Omental fat pad (tissue), 4 donors: ENCODE data around the gene KRT83. TPM values are rescaled to one million over a fixed set of nuclear protein-coding genes. Genes with fewer than 3 reads are reported as not detected.
A peak's percentile ranks its signal among the peaks of the same experiment; 100 is the strongest.

Experiments
- ATAC-seq: fragments of 150-250 bp; one replicate; pipeline ENCODE4 v1.9.1; 2016; ENCODE audit warnings: mild to moderate bottlenecking, moderate library complexity; ENCODE audit not compliant: low FRiP score
- DNase-seq: peaks from one replicate; pipeline ENCODE4 v3.0.0-alpha.2; 2019; ENCODE audit warnings: low spot score
- total RNA-seq, 4 donors: library from RNA; depleted of rRNA; stranded (reverse); fragments of >200 nt; gene quantifications; one replicate each; pipeline ENCODE4 v1.1.0, GENCODE V29; 2016
- TF ChIP-seq, protein P1 (sequence below), 3 donors: fragments of 450-650 bp; IDR thresholded peaks; one replicate each; pipeline ENCODE4 v1.5.1; 2016 to 2017; ENCODE audit warnings: antibody characterized with exemption in 3 of 3, mild to moderate bottlenecking in 3 of 3, moderate library complexity in 2 of 3

The KRT83 gene
- total RNA-seq, 4 donors from 2014 or later, result not detected

DNA sequence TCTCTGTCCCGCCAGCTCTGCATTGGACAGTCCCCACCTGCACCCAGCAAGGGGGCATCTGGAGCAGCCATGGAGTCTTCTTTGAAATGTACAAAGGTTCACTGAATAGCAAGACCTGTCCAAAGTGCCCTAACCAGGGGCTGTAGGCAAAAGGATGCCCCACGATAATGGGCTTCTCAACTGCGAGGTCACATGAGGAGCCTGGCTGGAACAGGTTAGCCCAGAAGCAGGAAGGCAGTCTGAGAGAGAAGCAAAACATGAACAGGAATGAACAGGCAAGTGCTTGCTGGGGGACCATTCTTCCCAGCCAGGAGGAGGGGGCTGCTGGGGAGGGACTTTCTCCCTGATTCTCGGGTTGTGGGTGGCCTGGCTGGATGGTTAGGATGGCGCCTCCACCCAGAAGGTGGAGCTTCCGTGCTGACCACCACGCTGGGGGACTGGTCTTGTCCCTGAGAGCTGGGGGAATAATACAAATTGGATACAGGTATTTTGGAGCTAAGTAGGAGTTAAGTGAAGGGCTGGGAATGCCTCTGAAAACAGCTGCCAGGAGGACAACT lies 39.0 kb upstream of the KRT83 start:
- TF ChIP-seq, protein P1, sequence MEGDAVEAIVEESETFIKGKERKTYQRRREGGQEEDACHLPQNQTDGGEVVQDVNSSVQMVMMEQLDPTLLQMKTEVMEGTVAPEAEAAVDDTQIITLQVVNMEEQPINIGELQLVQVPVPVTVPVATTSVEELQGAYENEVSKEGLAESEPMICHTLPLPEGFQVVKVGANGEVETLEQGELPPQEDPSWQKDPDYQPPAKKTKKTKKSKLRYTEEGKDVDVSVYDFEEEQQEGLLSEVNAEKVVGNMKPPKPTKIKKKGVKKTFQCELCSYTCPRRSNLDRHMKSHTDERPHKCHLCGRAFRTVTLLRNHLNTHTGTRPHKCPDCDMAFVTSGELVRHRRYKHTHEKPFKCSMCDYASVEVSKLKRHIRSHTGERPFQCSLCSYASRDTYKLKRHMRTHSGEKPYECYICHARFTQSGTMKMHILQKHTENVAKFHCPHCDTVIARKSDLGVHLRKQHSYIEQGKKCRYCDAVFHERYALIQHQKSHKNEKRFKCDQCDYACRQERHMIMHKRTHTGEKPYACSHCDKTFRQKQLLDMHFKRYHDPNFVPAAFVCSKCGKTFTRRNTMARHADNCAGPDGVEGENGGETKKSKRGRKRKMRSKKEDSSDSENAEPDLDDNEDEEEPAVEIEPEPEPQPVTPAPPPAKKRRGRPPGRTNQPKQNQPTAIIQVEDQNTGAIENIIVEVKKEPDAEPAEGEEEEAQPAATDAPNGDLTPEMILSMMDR (IDR thresholded peaks at IDR 0.05), result no peak
- no peak for DNase-seq
- ATAC-seq, result no peak

DNA sequence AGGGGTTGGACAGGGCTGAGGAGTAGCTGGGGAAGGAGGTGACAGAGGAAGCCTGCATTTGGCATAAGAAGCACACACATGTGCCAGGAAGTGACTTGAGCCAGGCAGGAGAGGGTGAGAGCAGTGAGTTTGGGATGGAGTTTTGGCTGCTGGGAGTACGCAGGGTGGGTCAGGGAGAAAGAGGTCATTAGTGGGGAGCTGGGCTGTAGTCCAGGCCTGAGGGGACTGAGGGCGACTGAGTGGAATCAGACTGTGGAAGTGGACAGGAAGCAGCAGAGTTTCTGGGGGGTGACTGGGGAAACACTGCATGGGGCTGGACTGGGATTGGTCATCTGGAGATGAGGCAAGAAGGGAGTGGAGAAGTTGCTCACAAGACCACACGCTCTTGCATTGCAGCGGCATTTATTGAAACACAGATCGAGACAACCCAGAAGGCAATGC lies 38.4 kb upstream of the KRT83 start:
- ATAC-seq (peak; percentile 26), DNase-seq (no peak)

DNA sequence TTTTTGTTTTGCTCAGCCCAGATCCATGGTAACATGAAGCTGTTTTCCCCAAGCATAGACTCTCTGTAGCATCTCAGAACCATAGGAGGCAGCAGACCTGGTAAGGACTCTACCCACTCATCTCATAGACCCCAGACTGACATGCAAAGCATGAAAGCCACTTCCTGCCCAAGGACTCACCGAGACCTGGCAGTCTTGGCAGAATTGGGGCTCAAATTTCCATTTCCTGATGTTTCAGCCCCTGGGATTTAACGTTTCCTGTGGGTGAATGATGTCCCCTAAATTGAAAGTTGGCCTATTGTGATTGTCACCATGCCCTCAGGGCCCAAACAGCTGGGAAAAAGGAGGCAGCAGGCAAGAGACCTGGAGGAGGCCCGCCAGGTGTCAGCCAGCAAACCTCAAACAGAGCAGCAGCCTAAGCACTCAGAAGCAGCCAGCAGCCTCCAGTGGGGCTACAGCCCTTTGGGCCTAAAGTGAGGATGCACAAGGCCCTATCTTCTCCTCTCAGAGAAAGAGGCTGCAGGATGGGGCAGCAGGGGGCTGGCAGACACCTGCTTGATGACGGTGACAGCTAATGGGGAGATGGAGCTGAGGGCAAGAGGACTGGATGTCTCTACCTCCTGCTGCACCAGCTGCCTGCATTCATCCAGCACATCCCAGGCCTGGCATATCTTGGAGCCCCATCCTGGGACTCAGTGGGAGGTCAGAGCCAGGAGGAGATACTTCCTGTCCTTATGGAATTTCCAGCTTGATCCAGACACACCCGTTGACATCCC lies 37.6 kb upstream of the KRT83 start:
- TF ChIP-seq, protein P1 (IDR thresholded peaks at IDR 0.05), result no peak
- ATAC-seq (no peak), DNase-seq (no peak)

More for the DNA sequence above, 38.4 kb upstream of the KRT83 start:
- TF ChIP-seq, protein P1 (IDR thresholded peaks at IDR 0.05), result no peak

DNA sequence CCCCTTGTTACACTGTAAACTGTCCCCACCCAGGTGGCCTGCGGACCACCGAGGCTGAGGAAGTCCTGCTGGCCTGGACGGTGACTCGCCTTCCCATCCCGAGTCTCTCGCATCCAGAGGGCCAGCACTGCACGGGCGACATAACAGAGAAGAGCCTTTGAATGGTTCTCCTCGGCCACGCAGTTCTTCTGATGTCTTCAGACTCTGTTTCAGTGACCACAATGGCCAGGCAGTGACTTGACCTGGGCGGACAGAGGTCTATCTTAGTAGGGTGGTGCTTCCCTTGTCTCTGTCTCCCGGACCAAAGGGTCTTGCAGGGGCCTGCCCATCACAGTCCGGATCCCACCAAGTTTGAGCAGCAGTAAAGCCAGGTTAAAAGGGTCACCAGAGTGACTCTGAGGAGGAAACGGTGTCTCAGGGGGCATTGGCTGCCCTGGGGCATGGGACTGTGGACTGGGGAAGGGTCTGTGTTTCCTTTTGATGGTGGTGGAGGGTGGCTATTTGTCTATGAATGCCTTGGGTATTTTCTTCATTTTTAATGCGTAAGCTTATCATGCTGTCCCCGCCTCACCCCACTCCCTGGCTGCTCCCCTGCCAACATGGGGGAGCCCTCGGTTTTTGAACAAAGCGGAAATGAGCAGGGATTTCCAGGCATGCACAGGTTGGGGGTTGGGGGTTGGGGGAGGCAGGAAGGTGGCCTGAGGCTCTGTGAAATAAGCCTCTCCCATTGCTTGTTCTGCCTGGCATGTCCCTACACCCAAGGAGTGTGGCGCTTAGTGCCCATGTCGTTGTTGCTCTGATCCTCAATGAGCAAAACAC lies 35.8 kb upstream of the KRT83 start:
- DNase-seq (no peak), ATAC-seq (no peak)
- TF ChIP-seq, protein P1 (IDR thresholded peaks at IDR 0.05), result no peak

DNA sequence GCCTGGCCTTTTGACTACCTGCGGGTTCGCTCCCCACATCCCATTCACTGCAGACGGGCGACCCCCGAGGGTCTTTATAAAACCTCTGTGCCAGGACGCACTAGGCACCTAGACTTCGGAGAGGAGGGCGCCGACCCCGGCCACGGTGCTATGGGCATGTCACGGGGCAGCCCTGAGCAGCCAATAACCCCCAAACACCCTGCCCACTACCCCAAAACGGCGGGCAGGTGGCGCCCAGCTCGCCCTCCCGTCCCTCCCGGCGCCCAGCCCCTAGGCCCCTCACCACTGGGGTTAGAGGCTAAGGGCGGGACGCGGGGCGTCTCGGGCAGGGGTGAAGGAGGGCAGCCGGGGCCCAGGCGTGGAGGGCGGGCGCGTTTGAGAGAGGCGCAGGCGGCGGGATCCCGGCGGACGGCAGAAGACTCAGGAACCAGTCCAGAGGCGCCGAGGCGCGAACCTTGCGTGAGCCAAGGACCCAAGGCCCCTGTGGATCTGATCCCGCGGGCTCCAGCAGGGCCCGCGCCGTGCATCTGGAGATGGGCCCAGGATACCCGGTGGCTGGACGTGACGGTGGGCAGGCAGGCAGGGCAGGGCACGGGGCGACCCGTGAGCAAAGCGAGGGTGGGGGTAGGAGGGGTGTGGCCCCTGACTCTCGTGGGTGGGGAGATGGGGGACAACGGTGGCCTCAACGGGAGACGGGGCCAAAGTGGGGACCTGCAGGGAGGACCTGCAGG lies 35.0 kb upstream of the KRT83 start:
- no peak for ATAC-seq
- TF ChIP-seq, protein P1 (IDR thresholded peaks at IDR 0.05), result no peak
- no peak for DNase-seq

DNA sequence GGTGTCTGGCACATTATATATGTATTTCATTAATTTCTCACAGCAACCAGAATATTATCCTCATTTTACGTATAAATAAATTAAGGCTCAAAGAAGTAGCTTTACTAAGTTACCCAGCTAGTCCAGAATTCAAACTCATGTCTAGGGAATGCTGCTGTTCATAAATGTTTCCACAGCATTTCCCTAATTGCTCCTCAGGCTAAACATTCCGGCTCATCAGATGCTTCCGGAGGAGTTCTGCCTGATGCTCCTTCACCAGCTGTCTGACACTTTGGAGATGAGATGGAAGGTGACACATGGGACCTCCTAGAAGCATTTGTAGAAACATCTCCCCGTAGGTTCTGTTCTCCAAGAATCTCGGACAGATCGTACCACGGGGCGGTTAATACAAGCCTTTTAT lies 34.0 kb upstream of the KRT83 start:
- ATAC-seq, result no peak
- no peak for DNase-seq
- TF ChIP-seq, protein P1 (IDR thresholded peaks at IDR 0.05), result no peak
